Measurements from ENCODE around the gene GALNT9. TPM values are rescaled to one million over a fixed set of nuclear protein-coding genes. Genes with fewer than 3 reads are reported as not detected.
"Not testable (repeated sequence)": the region's sequence is repeated elsewhere in the genome, so short reads cannot be mapped to it uniquely, and the experiment has no call there.

The GALNT9 gene
- total RNA-seq, 6 experiments from 2014 or later: not detected

- Mint-ChIP-seq H3K4me1 (ENCODE audit: low read depth) (peaks cover 6% of the 10 kb centered on the region), H3K27me3 (ENCODE audit: insufficient read depth) (no peaks in the 10 kb centered on the region; the same call in 1 of the 2 replicates), H3K4me3 (no peak overlapping the region), H3K9me3 (no peaks in the 10 kb centered on the region), H3K36me3 (ENCODE audit: low read depth) (peaks cover 6% of the 10 kb centered on the region; the same call in 1 of the 2 replicates), H3K27ac (no peak overlapping the region)
- DNase-seq: no peak
- no peak for TF ChIP-seq CTCF (IDR thresholded peaks at IDR 0.05)
Observed at GRCh38 chr12:132150780-132151144, 178.6 kb downstream of the GALNT9 start.

- not testable (repeated sequence) for DNase-seq; H3K27me3 Mint-ChIP-seq (ENCODE audit: insufficient read depth); H3K9me3 Mint-ChIP-seq; H3K4me3 Mint-ChIP-seq; H3K27ac Mint-ChIP-seq; H3K36me3 Mint-ChIP-seq (ENCODE audit: low read depth)
- H3K4me1 Mint-ChIP-seq (ENCODE audit: low read depth): peaks cover 17% of the 10 kb centered on the region
Observed at GRCh38 chr12:132149526-132149925, 179.9 kb downstream of the GALNT9 start.

GRCh38 chr12:132148368-132149045 lies 180.9 kb downstream of the GALNT9 start:
- H3K36me3 Mint-ChIP-seq (ENCODE audit: low read depth): peaks cover 6% of the 10 kb centered on the region; the same call in 1 of the 2 replicates

GRCh38 chr12:132147423-132148367 lies 181.7 kb downstream of the GALNT9 start:
- TF ChIP-seq CTCF (IDR thresholded peaks at IDR 0.05): no peak
- Mint-ChIP-seq H3K36me3 (ENCODE audit: low read depth) (peaks cover 6% of the 10 kb centered on the region; the same call in 1 of the 2 replicates), H3K9me3 (no peaks in the 10 kb centered on the region), H3K27me3 (ENCODE audit: insufficient read depth) (peaks cover 2% of the 10 kb centered on the region), H3K27ac (no peak overlapping the region), H3K4me3 (no peak overlapping the region), H3K4me1 (ENCODE audit: low read depth) (peaks cover 25% of the 10 kb centered on the region)
- DNase-seq: no peak

More at GRCh38 chr12:132148368-132149045, 180.9 kb downstream of the GALNT9 start:
- TF ChIP-seq CTCF (IDR thresholded peaks at IDR 0.05): no peak
- Mint-ChIP-seq H3K4me1 (ENCODE audit: low read depth) (peaks cover 17% of the 10 kb centered on the region), H3K27ac (no peak overlapping the region), H3K4me3 (no peak overlapping the region), H3K27me3 (ENCODE audit: insufficient read depth) (peaks cover 2% of the 10 kb centered on the region), H3K9me3 (no peaks in the 10 kb centered on the region)
- no peak for DNase-seq

GRCh38 chr12:132146772-132147422 lies 182.5 kb downstream of the GALNT9 start:
- Mint-ChIP-seq H3K4me1 (ENCODE audit: low read depth) (peaks cover 30% of the 10 kb centered on the region), H3K27me3 (ENCODE audit: insufficient read depth) (peaks cover 2% of the 10 kb centered on the region), H3K27ac (no peak overlapping the region), H3K36me3 (ENCODE audit: low read depth) (peaks cover 6% of the 10 kb centered on the region; the same call in 1 of the 2 replicates), H3K9me3 (no peaks in the 10 kb centered on the region), H3K4me3 (no peak overlapping the region)
- DNase-seq: no peak
- TF ChIP-seq CTCF (IDR thresholded peaks at IDR 0.05): no peak

Other genes with a start within 250 kb of the GALNT9 start
- gene DDX51, start 185.3 kb downstream of the GALNT9 start, total RNA-seq (2021; fragmentation: NEBNext Ultra II Directional; extraction: Animal tissue kit (Norgen Biotek cat#: 25700)): 10 to 100 TPM; 13.8 to 18.3 (median 16.8) TPM
- 10 to 100 TPM; 25.8 to 33.5 (median 31.3) TPM for gene NOC4L, start 185.1 kb downstream of the GALNT9 start, total RNA-seq (2021; fragmentation: NEBNext Ultra II Directional; extraction: Animal tissue kit (Norgen Biotek cat#: 25700))
- 10 to 100 TPM; 25.1 to 34.0 (median 30.1) TPM for gene FBRSL1, start 160.6 kb upstream of the GALNT9 start, total RNA-seq (2021; fragmentation: NEBNext Ultra II Directional; extraction: Animal tissue kit (Norgen Biotek cat#: 25700))